GM19463 (cell line): ENCODE measurements around the gene RNF225.
"Not testable (repeated sequence)": the region's sequence is repeated elsewhere in the genome, so short reads cannot be mapped to it uniquely, and the experiment has no call there.

Source experiments
- ATAC-seq: cut with Tn5 transposase; IDR thresholded peaks from one replicate; pipeline ENCODE4 v1.9.1; 2021; ENCODE audit warnings: mild to moderate bottlenecking, moderate library complexity; ENCODE audit not compliant: unreplicated experiment

Gene RNF225

DNA sequence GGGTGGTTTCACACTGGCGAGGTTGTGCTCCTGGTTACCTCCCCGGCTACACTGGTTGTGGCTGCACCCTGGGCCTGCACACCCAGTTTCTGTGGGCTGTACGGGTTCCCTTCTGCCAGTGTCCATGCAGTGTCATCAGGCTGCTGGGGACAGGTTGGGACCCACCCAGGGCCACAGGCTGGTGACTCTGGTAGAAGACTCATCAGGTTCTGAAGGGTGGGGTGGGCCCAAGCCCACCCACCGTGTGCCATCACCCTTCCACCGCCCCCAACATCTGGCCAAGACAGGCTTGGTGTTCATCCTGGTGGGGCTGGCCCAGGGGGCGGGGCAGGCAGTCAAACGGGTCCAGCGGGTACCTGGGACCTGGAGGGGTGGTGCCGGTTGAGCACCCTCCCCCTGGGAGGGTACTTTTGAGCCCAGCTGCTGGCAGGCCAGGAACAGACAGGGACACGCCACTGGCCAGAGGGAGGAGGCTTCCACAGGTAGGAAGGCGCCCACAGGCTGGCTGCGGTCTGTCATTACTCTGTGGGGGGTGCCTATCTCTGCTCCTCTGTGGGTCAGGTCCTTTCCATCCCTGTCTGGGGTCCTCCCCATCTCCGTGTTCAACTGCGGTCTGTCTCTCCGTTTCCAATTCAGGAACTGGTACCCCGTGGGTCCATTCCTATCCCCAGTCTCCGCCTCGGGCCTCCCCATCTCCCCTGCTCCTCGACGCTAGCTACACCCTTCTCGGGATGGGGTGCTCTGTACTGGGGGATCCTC is at the start of gene RNF225:
RNF225 (plus strand) TSS at position 437 of the 759 bp plus-strand sequence. CDS start 434 bp downstream, outside the sequence.
- no peak for ATAC-seq

DNA sequence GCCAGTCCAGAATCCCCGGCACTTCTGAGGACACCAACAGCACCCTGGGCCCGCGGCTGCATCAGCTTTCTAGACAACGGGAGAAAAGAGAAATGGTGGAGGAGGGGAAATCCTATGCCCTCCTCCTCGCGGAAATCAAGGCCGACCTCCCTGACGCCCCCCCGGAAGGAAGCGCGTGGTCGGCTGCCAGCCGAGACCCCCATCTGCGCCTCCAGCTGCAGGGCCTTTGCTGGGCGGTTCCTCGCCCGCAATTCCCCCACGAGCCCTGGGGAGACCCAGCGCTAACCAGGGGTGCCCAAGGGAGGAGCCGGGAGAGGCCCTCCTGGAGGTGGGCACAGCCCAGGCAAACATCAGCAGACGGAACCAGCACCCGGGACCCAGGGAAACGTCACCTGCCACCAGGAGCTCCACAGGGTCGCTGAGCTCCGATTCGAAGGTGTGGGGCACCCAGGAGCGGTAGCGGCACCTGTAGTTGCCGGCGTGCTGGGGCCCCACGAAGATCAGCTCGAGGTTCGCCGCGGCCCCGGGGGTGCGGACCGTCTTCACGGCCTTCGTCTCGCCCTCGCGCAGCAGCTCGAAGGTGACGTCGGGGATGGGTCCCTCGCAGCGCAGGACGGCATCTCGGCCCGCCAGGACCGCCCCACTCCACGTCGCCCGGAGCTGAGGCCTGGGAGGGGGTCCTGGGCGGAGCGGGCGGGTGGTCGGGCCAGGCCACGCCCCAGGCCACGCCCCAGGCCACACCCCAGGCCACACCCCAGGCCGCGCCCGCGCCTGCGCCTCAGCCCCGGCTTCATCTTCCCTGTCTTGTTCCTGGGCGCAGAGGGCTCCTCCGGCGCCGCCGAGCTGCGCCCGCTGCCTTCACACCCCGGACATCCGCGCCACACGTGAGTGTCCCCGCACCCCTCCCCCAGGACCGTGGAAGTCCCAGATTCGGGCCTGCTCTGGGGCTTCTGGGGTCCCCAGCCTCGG is 48.2 kb upstream of the RNF225 start:
- ATAC-seq: peak; percentile 95

DNA sequence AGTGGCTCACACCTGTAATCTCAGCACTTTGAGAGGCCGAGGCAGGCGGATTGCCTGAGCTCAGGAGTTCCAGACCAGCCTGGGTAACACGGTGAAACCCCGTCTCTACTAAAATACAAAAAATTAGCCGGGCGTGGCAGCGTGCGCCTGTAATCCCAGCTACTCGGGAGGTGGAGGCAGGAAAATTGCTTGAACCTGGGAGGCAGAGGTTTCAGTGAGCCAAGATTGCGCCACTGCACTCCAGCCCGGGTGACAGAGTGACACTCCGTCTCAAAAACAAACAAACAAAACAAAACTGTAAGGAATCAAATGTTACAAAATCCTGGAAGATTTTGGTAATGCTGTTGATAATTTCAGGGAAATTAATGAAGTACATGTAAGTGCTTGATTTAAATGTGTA is 47.4 kb upstream of the RNF225 start:
- not testable (repeated sequence) for ATAC-seq

DNA sequence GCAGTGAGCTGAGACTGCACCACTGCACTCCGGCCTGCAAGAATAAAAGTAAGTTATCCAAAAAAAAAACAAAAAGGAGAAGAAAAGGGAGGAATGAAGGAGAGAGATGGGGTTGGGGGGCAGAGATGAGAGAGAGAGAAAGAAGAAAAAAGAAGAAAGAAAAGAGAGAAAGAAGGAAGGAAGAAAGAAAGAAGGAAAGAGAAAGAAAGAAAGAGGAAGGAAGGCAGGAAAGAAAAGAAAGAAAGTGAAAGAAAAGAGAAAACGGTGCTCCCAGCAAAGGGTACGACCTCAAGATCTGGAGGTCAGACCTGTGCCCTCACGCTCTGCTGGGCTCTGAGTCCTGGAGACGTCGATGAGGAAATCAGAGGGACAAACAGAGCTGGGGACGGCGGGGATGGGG is 45.9 kb upstream of the RNF225 start:
- ATAC-seq: no peak

DNA sequence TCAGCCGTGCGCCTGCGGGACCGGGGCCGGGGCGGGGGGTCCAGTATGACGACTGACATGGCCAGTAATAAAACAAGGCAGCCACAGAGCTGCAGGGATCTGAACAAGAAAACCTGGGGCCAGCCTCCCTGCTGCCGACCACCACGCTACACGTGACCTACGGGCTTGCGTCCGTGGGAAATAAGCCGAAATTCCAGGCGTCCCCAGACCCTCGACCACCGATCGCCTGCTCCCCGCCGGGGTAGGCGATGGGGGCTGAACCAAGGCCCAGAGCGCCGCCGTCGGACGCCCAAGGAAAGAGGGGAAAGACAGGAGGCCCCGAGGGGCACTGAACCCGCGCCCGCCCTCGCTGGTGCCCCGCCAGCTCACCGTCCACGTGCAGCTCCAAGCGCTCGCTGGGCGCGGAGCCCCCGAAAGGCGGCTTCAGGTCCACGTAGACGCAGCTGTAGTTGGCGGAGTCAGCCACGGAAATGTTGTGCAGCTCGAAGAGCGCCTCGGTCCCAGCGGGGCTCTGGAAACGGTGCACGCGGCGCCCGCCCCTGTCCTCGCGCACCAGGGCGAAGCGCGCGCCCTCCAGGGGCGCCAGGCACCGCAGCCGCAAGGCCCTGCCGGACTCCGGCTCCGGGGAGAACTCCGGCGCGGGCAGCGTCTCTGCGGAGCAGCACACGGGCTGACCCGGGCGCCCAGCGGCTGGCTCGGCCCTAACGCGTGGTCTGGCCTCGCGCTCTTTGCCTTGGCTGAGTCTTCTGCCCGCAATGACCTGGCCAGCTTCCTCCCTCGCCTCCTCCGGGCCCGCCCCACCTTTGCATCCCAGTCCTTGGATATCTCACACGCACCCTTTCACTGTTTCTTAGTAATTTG is 45.2 kb upstream of the RNF225 start:
- no peak for ATAC-seq

DNA sequence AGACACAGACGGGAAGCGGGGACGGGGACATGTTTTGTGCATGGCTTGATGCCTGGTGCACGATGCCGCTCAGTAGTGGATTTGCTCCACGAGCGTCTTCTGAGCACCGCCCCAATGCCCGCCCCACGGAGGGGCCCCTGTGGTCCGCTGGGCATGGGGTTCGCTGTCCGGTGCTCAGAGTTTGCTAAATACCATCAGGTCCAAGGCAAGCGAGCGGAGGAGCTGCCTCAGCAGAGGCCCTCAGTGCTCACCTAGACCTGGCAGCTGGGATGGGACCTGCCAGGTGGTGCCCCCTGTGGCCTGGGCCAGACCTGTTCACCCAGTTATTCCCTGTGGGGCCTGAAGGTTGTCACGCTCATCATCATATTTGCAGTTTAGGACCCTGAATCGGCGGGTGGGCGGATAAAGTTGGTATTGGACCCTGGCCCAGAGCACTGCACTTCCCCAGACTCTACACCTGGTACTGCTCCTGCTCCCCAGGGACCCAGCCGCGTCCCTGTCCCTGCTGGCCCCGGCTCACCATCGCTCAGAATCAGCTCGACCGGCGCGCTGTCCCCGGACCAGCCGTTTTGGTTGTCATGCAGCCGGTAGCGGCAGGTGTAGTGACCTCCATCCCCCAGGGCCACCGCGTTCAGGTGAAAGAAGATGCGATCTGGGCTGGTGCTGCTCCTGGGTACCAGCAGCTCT is 44.4 kb upstream of the RNF225 start:
- no peak for ATAC-seq

DNA sequence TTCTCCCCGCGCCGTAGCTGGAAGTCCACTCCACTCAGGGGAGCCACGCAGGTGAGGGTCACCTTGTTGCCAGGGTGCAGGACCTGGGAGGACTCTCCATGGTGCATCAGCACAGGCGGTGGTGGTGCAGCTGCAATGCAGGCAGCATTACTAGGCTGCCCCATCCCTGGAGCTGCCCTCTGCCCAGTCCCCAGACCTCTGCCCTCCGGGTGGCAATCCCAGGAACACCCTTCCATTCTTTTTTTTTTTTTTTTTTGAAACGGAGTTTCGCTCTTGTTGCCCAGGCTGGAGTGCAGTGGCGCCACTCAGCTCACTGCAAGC is 43.9 kb upstream of the RNF225 start:
- ATAC-seq: no peak

DNA sequence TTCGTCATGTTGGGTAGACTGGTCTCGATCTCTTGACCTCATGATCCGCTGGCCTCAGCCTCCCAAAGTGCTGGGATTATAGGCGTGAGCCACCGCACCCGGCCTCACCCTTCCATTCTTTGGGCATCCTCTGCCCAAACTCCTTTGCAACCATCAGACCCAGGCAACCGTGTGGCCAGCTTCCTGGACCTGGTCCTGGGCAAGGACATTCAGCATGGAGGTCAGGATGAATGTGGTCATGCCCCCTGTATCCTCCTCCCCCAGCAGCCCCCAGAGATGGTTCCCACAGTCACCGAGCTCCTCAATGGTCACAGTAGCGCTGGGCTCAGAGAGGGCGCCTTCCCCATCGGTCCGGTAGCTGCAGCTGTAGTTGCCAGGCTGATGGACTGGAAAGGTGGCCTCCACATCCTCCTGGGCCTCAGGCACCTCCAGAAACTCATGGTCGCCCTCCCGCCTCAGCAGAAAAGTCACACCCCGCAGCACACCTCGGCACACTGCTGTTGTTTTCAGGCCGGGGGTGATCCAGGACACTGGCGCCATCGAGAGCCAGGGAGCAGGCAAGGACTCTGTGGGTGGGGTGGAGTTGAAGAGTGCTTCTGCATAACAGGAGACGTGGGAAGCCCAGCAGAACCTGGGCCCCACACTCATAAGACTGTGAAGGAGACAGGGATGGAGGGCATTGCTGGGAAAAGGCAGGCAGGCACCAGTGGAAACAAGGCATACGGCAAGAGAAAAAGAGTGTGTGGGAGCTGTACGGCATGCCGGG is 43.3 kb upstream of the RNF225 start:
- no peak for ATAC-seq

DNA sequence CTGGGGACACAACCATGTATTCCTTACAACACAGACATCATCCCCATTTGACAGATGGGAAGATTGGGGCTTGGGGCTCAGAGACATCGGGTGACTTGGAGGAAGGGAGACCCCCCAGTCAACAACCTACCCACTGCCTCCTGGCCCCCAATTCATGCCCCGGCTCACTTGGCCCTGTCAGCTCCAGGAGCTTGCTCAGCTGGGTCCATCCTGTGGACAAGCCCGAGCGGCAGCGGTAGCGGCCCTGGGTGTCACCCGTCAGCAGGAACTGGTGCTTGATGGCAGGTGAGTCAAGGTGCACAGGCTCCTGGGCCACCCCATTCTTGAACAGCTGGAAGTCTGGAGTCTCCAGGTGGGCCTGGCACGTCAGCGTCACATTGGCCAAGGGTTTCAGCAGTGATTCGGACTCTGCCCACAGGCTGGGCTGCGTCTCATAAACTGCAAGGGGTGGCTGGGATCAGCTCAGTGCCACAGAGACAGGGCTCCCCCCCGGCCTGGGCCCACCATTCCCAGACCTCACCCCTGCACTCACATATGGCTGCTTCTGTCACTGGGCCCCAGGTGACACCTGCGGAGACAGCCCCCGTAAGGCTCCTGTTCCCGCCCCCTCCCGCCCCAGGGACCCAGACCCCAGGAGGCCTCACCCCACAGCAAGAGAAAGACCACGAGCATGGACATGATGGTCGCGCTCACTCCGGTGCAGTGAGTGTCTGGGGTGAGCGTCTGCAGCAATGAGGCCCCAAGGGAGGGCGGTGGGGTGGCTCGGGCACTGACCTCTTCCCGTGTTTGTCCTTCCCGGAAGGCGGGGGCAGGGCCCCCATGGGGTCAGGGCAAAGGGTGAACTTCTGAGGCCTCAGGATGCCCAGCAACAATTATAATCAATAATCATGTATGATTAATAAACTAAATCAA is 42.4 kb upstream of the RNF225 start, which contains the start of gene A1BG:
A1BG (minus strand) TSS at position 733 of the 912 bp plus-strand sequence; CDS start at position 678, 55 bp downstream.
- ATAC-seq: no peak

DNA sequence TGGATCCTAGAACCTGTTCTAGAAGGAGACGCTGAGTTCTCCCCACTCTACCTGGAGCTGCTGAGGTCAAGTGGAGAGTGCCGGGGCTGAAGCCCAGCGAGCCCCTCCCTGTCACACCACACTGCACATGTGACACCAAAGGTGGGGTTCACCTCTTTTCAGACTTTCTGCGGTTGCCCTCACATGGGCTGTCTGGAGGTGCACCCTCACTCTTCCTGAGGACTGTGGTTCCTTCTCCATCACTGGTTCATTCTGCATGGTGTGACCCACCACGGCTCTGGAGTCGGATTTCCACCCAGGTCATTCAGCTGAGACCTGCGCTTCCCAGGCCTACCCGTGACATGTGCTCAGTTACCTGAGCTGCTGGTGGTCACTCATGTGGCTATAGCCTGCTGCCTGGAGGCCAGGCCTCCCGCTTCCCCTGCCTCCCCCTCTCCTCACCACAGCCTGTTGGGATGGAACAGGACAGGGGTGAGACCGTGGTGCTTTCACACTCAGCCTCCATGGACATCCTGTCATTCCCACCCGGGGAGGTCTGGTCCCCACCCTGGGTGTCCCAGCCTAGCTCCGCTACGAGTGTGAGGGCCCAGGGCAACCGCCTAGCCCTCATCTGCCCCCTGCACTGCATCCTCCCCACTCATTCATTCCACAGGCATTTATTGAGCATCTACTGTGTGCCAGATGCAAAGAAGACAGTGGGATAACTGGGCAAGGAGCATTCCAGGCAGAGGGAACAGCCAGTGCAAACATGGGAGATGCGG is 41.6 kb upstream of the RNF225 start:
- no peak for ATAC-seq

DNA sequence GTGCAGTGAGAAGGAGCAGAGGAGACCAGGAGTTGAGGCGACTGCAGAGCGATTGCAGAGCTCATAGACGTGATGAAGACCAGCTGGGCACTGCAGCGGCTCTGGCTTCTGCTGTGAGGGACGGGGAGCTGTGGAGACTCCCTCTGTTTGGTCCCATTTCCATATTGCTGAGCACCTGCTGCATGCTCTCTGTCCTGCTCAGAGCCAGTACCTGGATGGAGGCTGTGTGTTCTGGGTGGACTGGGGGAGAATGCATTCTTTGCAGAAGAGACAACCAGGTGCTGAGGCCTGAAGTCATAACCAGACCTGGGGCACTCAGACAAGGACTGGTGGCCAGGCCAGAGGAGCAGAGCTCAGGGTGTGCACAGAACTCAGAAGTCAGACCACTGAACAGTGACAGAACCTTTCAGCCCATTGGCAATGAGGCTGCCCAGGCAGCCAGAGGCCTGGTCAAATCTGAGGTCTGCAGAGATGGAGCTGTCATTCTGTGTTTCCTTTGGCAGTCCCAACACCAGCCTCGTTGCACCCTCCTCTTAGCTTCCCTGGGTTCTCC is 40.9 kb upstream of the RNF225 start:
- ATAC-seq: no peak

DNA sequence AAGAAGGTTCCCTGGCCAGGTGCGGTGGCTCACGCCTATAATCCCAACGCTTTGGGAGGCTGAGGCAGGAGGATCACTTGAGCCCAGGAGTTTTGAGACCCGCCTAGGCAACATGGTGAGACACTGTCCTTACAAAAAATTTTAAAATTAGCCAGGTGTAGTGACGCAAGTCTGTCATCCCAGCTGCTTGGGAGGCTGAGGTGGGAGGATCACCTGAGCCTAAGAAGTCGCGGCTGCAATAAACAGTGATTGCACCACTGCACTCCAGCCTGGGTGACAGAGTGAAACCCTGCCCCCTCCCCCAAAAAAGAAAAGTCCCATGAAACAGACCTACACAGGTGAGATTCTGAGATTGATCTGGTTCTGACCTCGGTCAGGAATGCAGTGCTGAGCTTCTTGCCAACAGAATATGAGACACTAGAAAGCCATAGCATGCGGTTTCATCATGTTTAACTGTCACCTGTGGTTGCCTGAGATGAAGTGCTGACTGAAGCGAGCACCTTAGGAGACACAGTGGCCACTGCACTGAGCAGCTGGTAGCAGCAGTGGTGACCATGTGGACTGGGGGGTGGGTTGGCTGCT is 40.1 kb upstream of the RNF225 start:
- no peak for ATAC-seq

DNA sequence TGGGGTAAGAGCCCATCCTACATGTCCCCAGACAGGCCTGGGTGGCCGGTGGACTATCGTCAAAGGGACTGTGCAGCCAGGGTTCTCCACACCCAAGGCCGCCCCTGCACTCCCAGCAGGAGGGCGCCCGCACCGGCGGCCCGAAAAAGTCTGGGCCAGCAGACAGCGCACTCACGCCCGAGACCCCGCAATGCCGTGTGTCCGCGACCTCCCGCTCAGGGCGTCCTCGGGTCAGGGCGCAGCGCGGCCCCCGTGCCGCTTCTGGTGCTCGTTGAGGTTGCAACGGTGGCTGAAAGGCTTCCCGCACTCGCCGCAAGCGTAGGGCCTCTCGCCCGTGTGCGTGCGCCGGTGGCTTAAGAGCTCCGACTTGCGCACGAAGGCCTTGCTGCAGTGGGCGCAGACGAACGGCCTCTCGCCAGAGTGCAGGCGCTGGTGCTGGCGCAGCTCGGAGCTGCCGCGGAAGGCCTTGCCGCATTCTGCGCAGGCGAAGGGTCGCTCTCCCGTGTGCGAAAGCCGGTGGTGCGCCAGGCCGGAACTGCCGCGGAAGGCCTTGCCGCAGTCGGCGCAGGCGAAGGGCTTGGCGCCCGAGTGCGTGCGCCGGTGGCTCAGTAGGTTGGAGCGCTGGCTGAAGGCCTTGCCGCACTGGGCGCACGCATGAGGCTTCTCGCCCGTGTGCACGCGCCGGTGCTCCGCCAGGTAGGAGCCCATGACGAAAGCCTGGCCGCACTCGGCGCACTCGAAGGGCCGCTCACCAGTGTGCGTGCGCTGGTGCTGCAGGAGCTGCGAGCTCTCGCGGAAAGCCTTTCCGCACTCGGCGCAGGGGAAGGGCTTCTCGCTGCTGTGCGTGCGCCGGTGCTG is 39.3 kb upstream of the RNF225 start:
- no peak for ATAC-seq

DNA sequence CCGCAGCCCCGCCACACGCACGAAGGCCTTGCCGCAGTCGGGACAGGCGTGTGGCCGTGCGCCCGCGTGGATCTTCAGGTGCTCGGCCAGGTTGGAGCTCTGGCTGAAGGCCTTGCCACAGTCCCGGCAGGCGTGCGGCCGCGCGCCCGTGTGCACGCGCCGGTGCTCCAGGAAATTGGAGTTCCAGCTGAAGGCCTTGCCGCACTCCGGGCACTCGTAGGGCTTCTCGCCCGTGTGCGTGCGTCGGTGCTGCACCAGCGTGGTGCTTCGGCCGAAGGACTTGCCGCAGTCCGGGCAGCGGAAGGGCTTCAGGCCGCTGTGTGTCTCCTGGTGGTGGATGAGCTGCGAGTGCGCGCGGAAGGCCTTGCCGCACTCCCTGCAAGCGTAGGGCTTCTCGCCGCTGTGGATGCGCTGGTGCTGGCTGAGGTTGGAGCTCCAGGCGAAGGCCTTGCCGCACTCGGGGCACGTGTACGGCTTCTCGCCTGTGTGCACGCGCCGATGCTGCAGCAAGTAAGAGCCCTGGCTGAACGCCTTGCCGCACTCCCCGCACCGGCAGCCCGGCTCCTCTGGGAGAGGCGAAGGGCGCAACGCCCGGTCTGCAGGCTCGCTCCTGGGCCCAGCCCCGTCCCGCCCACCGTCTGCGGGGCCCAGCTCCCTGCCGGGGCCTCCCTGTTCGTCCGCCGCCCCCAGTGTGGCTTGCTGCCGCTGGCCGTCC is 38.5 kb upstream of the RNF225 start:
- no peak for ATAC-seq

DNA sequence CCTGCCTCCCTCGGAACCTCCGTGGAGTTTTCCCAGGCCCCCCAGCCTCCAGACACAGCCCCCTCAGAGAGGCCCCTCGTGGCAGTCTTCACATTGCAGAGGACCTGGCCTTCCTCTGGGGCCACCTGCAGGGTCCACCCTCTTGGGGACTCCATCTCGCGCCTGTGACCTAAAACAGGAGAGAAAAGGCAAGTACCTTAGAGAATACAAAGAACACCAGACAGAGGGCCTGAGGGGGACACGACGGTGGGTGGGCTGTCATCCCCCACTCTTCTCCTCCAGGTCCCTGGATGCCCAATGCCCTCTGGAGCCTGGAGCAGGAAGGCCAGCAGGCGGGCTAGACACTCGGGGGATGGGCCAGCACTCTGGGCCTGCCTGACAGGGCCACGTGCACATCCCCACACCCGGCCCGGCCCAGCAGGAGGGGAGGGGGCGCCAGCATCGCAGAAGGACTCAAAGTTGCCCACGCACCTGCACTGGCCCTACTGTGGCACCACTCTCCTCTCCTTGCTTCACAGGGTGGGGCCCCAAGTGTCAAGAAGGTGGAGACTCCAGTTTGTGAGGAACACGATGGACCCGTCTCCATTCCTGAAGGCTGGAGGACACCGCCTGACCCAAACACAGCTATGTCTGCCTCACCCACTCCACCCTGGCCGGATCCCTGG is 37.8 kb upstream of the RNF225 start:
- no peak for ATAC-seq
